ENCODE measurements around the gene CAPN3.

- TF ChIP-seq ZFP69B (tag by site-specific recombination; IDR thresholded peaks at IDR 0.05) (no peak), ZNF544 (tag by site-specific recombination; IDR thresholded peaks at IDR 0.05) (no peak), SETDB1 (IDR thresholded peaks at IDR 0.05; ENCODE audit: insufficient read length, low read length) (no peak), CTCF (tag by site-specific recombination; IDR thresholded peaks at IDR 0.05) (no peak), SP2 (tag by site-specific recombination; IDR thresholded peaks at IDR 0.05) (no peak), PRDM6 (tag by site-specific recombination; IDR thresholded peaks at IDR 0.05) (no peak), ZNF426 (tag by site-specific recombination; IDR thresholded peaks at IDR 0.05) (no peak), ZNF121 (tag by site-specific recombination; IDR thresholded peaks at IDR 0.05) (no peak), ZNF138 (tag by site-specific recombination; IDR thresholded peaks at IDR 0.05; ENCODE audit: borderline replicate concordance) (no peak)
Measured at GRCh38 chr15:42348083-42348482, 11.2 kb upstream of the CAPN3 start.

Data from HEK293 (cell line).